HEK293 (cell line): ENCODE measurements around the gene PRUNE2.

Source experiments
- CTCF ChIA-PET: fragments of 350-600 bp; formaldehyde crosslinking; extraction: SDS; loops from one replicate; lab custom pipeline; 2021; ENCODE audit warnings: antibody characterized with exemption; lab: Yijun Ruan, JAX
- POLR2A ChIA-PET: fragments of 300-600 bp; formaldehyde crosslinking; extraction: SDS; loops from one replicate; lab custom pipeline; 2020; ENCODE audit warnings: antibody characterized with exemption, inconsistent platforms; lab: Yijun Ruan, JAX
- H3K27ac ChIP-seq: fragments of 200-500 bp; sonication (Bioruptor generic); 2 replicates; pipeline ENCODE4 v1.5.1; 2014; ENCODE audit warnings: low read depth, low read length, control low read depth, inconsistent platforms; ENCODE audit errors: extremely low read depth
- H3K36me3 ChIP-seq, 2 experiments: fragments of 200-500 bp in 1 of 2; sonication (Bioruptor generic) in 1 of 2; 1 replicate in 1 of 2; 2 replicates in 1 of 2; pipeline ENCODE4 v1.5.1; 2014 to 2017; ENCODE audit warnings: inconsistent platforms in 2 of 2, low read length in 2 of 2; ENCODE audit not compliant: control insufficient read depth in 2 of 2, insufficient read depth in 1 of 2
- H3K4me1 ChIP-seq: fragments of 200-500 bp; sonication (Bioruptor generic); 2 replicates; pipeline ENCODE4 v1.5.1; 2014; ENCODE audit warnings: mild to moderate bottlenecking, low read length, inconsistent platforms; ENCODE audit not compliant: control insufficient read depth, insufficient read depth
- H3K4me3 ChIP-seq: 2 replicates; pipeline ENCODE4 v1.5.1; 2011; ENCODE audit warnings: low read depth, mild to moderate bottlenecking, control low read depth, low read length, moderate library complexity
- H3K9me3 ChIP-seq: fragments of 200-500 bp; sonication (Bioruptor generic); 2 replicates; pipeline ENCODE4 v1.5.1; 2014; ENCODE audit warnings: low read depth, low read length, inconsistent platforms; ENCODE audit not compliant: control insufficient read depth, insufficient read depth
- GLI2 ChIP-seq: fragments of 450-650 bp; formaldehyde crosslinking; IDR thresholded peaks from 2 replicates; pipeline ENCODE4; 2017; ENCODE audit warnings: missing biosample characterization, missing genetic modification characterization, low read depth, borderline replicate concordance
- HIC1 ChIP-seq: fragments of 450-650 bp; formaldehyde crosslinking; IDR thresholded peaks from 2 replicates; pipeline ENCODE4 v1.5.1; 2016; ENCODE audit warnings: missing biosample characterization, missing genetic modification characterization
- MYNN ChIP-seq: fragments of 450-650 bp; formaldehyde crosslinking; IDR thresholded peaks from 2 replicates; pipeline ENCODE4 v1.5.1; 2016; ENCODE audit warnings: missing biosample characterization, missing genetic modification characterization, borderline replicate concordance
- SP7 ChIP-seq: fragments of 450-650 bp; formaldehyde crosslinking; IDR thresholded peaks from 2 replicates; pipeline ENCODE4 v1.5.1; 2016; ENCODE audit warnings: missing biosample characterization, missing genetic modification characterization
- ZBTB1 ChIP-seq: fragments of 450-650 bp; formaldehyde crosslinking; IDR thresholded peaks from 2 replicates; pipeline ENCODE4 v1.5.1; 2016; ENCODE audit warnings: missing biosample characterization, missing genetic modification characterization
- ZBTB48 ChIP-seq: fragments of 450-650 bp; formaldehyde crosslinking; IDR thresholded peaks from 2 replicates; pipeline ENCODE4 v1.5.1; 2016; ENCODE audit warnings: missing biosample characterization, missing genetic modification characterization
- ZNF155 ChIP-seq: fragments of 450-650 bp; formaldehyde crosslinking; IDR thresholded peaks from 2 replicates; pipeline ENCODE4 v1.5.1; 2016; ENCODE audit warnings: missing biosample characterization, missing genetic modification characterization
- ZNF2 ChIP-seq: fragments of 450-650 bp; formaldehyde crosslinking; IDR thresholded peaks from 2 replicates; pipeline ENCODE4 v1.5.1; 2016; ENCODE audit warnings: missing biosample characterization, missing genetic modification characterization
- ZNF26 ChIP-seq: fragments of 450-650 bp; formaldehyde crosslinking; IDR thresholded peaks from 2 replicates; pipeline ENCODE4 v1.5.1; 2016; ENCODE audit warnings: missing biosample characterization, missing genetic modification characterization
- ZNF280C ChIP-seq: fragments of 450-650 bp; formaldehyde crosslinking; IDR thresholded peaks from 2 replicates; pipeline ENCODE4 v1.5.1; 2016; ENCODE audit warnings: missing biosample characterization, missing genetic modification characterization
- ZNF311 ChIP-seq: fragments of 450-650 bp; formaldehyde crosslinking; IDR thresholded peaks from 2 replicates; pipeline ENCODE4 v1.5.1; 2017; ENCODE audit warnings: missing biosample characterization, missing genetic modification characterization, borderline replicate concordance
- ZNF514 ChIP-seq: fragments of 450-650 bp; formaldehyde crosslinking; IDR thresholded peaks from 2 replicates; pipeline ENCODE4 v1.5.1; 2016; ENCODE audit warnings: missing biosample characterization, missing genetic modification characterization
- ZNF521 ChIP-seq: fragments of 450-650 bp; formaldehyde crosslinking; IDR thresholded peaks from 2 replicates; pipeline ENCODE4 v1.5.1; 2017; ENCODE audit warnings: missing biosample characterization, mild to moderate bottlenecking, missing genetic modification characterization
- ZNF544 ChIP-seq: fragments of 450-650 bp; formaldehyde crosslinking; IDR thresholded peaks from 2 replicates; pipeline ENCODE4 v1.5.0; 2017; ENCODE audit warnings: missing biosample characterization, missing genetic modification characterization
- ZNF571 ChIP-seq: fragments of 450-650 bp; formaldehyde crosslinking; IDR thresholded peaks from 2 replicates; pipeline ENCODE4 v1.5.0; 2017; ENCODE audit warnings: missing biosample characterization, missing genetic modification characterization
- ZNF664 ChIP-seq: fragments of 450-650 bp; formaldehyde crosslinking; IDR thresholded peaks from 2 replicates; pipeline ENCODE4 v1.5.1; 2016; ENCODE audit warnings: missing biosample characterization, missing genetic modification characterization
- ZXDB ChIP-seq: fragments of 450-650 bp; formaldehyde crosslinking; IDR thresholded peaks from 2 replicates; pipeline ENCODE4 v1.5.1; 2016; ENCODE audit warnings: missing biosample characterization, missing genetic modification characterization

Gene PRUNE2

GRCh38 chr9:76677481-76678055, 228.3 kb downstream of the PRUNE2 start:
- no peak for TF ChIP-seq SP7 (tag by site-specific recombination)
- no peak for TF ChIP-seq ZNF280C (tag by site-specific recombination)
- TF ChIP-seq ZNF311: no peak
- TF ChIP-seq ZNF664: no peak
- TF ChIP-seq ZNF521 (tag by site-specific recombination): no peak
- TF ChIP-seq GLI2 (tag by site-specific recombination): no peak
- CTCF ChIA-PET: interaction anchor here (0.7 kb wide), 1 partner anchor 32 kb away, joined by 4 read pairs; no protein-coding TSS in a partner anchor
- no peaks in the 10 kb centered on the region for H3K36me3 ChIP-seq
- H3K4me3 ChIP-seq: no peak overlapping the region
- H3K27ac ChIP-seq: no peak overlapping the region
- no peaks in the 10 kb centered on the region for H3K9me3 ChIP-seq
- no peaks in the 10 kb centered on the region; the same call in 1 of the 2 replicates for H3K4me1 ChIP-seq
- POLR2A ChIA-PET: no interaction called here

GRCh38 chr9:76676857-76677256, 229.1 kb downstream of the PRUNE2 start:
- CTCF ChIA-PET: interaction anchor here (0.7 kb wide), 1 partner anchor 33 kb away, joined by 4 read pairs; no protein-coding TSS in a partner anchor

More at GRCh38 chr9:76676857-76677256, 229.1 kb downstream of the PRUNE2 start:
- Histone ChIP-seq H3K4me3 (no peak overlapping the region), H3K27ac (no peak overlapping the region), H3K9me3 (no peaks in the 10 kb centered on the region), H3K4me1 (no peaks in the 10 kb centered on the region; the same call in 1 of the 2 replicates)
- TF ChIP-seq MYNN (tag by site-specific recombination) (no peak), ZBTB1 (tag by site-specific recombination) (no peak), ZXDB (tag by site-specific recombination) (no peak), ZNF571 (tag by site-specific recombination) (no peak), ZNF2 (tag by site-specific recombination) (no peak), ZNF155 (tag by site-specific recombination) (no peak), ZNF26 (tag by site-specific recombination) (no peak), ZBTB48 (no peak), ZNF664 (no peak), HIC1 (no peak), ZNF544 (tag by site-specific recombination) (no peak), GLI2 (tag by site-specific recombination) (no peak), ZNF514 (tag by site-specific recombination) (no peak)
- TF ChIP-seq, all 188 proteins: peak for 0
- no peaks in the 10 kb centered on the region for H3K36me3 ChIP-seq
- POLR2A ChIA-PET: no interaction called here
